Stimulated activated CD4-positive, alpha-beta T cell treated with anti-CD3 and anti-CD28 coated beads, Interleukin-15, amount 100 ng/mL, for 1 hour (primary cell): Measurements from ENCODE around the gene HTR7.

Experiments used
- DNase-seq, 2 donors: peaks; one replicate each; pipeline ENCODE4 v3.0.0-alpha.2; 2020; ENCODE audit warnings: low read depth in 1 of 2, low spot score in 1 of 2

HTR7 gene

GRCh38 chr10:90805206-90805605, 52.6 kb downstream of the HTR7 start:
- DNase-seq: no peak

- DNase-seq: no peak
These were observed 53.5 kb downstream of the HTR7 start for GRCh38 chr10:90804354-90804753.

- DNase-seq: no peak
These were observed 56.2 kb downstream of the HTR7 start for GRCh38 chr10:90801608-90802007.

GRCh38 chr10:90800232-90800796, 57.5 kb downstream of the HTR7 start:
- DNase-seq: no peak

- DNase-seq: no peak
These were observed 58.7 kb downstream of the HTR7 start for GRCh38 chr10:90799172-90799571.

- no peak for DNase-seq
These were observed 59.4 kb downstream of the HTR7 start for GRCh38 chr10:90798482-90798881.

- DNase-seq: no peak
These were observed 67.4 kb downstream of the HTR7 start for GRCh38 chr10:90790422-90790821.

- no peak for DNase-seq
These were observed 68.9 kb downstream of the HTR7 start for GRCh38 chr10:90788968-90789367.

GRCh38 chr10:90788199-90788491, 69.7 kb downstream of the HTR7 start:
- DNase-seq: no peak

- DNase-seq: no peak
These were observed 70.2 kb downstream of the HTR7 start for GRCh38 chr10:90787393-90788198.

- no peak for DNase-seq
These were observed 72.1 kb downstream of the HTR7 start for GRCh38 chr10:90785782-90786181.

GRCh38 chr10:90784771-90785170, 73.1 kb downstream of the HTR7 start:
- no peak for DNase-seq

GRCh38 chr10:90780488-90780887, 77.4 kb downstream of the HTR7 start:
- no peak for DNase-seq

- no peak for DNase-seq
These were observed 78.3 kb downstream of the HTR7 start for GRCh38 chr10:90779548-90779947.

GRCh38 chr10:90777621-90778020, 80.2 kb downstream of the HTR7 start:
- DNase-seq: no peak

GRCh38 chr10:90775351-90776028, 82.3 kb downstream of the HTR7 start:
- no peak for DNase-seq

- DNase-seq: no peak
These were observed 87.6 kb downstream of the HTR7 start for GRCh38 chr10:90769946-90770841.

GRCh38 chr10:90751107-90751997, 106.5 kb downstream of the HTR7 start:
- DNase-seq: no peak

- no peak for DNase-seq
These were observed 111.0 kb downstream of the HTR7 start for GRCh38 chr10:90746829-90747228.

GRCh38 chr10:90745565-90745964, 112.3 kb downstream of the HTR7 start:
- DNase-seq: no peak

- no peak for DNase-seq
These were observed 114.5 kb downstream of the HTR7 start for GRCh38 chr10:90743291-90743690.
